NCI-H2171 treated with DMSO at 0.1 percent for 48 hours (cell line): ENCODE data around the gene SSC5D.
A peak's percentile ranks its signal among the peaks of the same experiment; 100 is the strongest.

Experiments
- DNase-seq: peaks from one replicate; lab custom pipeline; 2025; lab: John Stamatoyannopoulos, UW

The SSC5D gene

GRCh38 chr19:55455576-55456235 is 32.5 kb upstream of the SSC5D start:
- DNase-seq, result no peak

DNA sequence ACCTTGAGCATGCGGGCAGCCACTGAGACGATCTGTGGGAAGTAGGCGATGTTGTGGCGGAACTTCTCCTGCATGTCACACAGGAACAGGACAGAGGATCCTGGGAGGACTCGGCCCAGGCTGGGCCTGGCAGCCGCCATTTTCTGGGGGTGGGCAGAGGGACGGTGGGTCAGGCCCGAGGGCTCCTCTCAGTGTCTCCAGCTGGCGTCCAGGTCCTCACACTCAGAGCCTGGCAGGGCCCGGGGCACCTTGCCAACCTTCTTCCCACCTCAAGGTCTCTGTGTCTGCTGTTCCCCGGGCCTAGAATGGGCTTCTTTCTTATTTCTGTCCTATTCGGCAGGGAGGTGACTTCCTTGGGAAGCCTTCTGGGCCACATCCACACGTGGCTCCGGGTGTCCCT is 31.9 kb upstream of the SSC5D start:
- no peak for DNase-seq

DNA sequence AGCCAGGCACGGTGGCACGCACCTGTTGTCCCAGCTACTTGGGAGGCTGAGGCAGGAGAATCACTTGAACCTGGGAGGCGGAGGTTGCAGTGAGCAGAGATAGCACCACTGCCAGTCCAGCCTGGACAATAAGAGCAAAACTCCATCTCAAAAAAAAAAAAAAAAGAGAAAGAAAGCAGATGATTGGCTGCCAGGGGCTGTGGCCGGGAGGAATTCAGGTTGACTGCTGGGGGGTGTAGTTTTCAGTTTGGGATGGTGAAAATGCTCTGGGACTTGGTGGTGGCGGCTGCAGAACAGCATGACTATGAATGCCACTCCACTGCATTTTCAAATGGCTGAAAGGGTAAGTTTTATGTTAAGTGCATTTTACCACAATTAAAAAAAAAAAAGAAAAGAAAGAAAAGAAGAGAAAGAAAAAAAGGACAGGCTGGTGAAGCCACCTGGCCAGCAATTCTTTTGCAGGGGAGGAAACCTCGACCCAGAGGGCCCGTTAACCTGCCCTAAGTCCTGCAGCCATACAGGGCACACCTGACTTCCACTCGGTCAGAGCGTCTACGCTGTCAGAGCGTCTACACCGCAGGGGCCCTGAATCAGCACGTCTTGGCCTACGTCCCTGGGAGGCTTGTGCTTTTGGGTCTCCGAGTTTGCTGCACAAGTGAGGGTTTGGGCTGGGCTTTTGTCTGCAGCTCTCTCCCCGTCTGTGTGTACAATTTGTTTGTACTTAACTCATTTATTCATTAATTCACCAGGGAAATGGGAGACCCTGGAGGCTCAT is 30.4 kb upstream of the SSC5D start:
- DNase-seq, result no peak

DNA sequence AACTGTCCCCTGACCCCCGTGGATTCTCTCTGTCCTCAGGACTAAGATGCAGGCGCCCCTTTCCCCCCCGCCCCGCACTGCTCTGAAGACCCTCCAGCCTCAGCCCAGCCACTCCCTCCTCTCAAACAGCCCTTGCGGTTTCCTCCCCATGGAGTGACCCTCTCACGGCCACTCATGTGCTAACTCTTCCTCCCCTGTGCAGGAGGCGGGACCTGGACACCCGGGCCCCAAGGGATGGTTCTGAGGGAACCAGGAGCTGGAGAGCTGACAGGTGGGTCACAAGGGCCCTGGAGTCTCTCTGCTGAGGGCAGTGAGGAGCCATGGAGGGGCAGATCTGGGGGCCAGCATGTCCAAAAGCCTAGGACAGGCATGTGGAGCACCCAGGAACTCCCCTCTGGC is 28.7 kb upstream of the SSC5D start:
- DNase-seq, result no peak

GRCh38 chr19:55459950-55460657 is 28.1 kb upstream of the SSC5D start:
- DNase-seq, result no peak

- no peak for DNase-seq
Measured at GRCh38 chr19:55460670-55461258, 27.5 kb upstream of the SSC5D start.

- DNase-seq, result peak; percentile 99
Measured at GRCh38 chr19:55461259-55461973, 26.8 kb upstream of the SSC5D start, which contains the start of gene ISOC2. Gene ISOC2, minus strand, starts transcription at chr19:55461642. Its CDS starts 5,156 bp downstream, at chr19:55456486.

GRCh38 chr19:55461974-55462626 is 26.1 kb upstream of the SSC5D start:
- no peak for DNase-seq

DNA sequence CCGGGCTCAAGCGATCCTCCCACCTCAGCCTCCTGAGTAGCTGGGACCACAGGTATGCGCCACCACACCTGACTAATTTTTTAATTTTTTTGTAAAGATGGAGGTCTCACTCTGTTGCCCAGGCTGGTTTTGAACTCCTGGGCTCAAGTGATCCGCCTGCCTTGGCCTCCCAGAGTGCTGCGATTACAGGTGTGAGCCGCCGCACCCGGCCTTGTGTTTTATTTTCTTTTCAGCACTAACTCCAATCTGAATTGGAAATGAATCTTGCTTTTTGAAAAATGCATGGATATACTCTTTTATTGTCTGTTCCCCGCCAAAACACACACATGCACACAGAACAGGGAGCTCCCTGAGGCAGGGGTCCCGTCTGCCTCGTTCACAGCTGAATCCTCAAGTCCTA is 25.5 kb upstream of the SSC5D start:
- DNase-seq, result no peak

DNA sequence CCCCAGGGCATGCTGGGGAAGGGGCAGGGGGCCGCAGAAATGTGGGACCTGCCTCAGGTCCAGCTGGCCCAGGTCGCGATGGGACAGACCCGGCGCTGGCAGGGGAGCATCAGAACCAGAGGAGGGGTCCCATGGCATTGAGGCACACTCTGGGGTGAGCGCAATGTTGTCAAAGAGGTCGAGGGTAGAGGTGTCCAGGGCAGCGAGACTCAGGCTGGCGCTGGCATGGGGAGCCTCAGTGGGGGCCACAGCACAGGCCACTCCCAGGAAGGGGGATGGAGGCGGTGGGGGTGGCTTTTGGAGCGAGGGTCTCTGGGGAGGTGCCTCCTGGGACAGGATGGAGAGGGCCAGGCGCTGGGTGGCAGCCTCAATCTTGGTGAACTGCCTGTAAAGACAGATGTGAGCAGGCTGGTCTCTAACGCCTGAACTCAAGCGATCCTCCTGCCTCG is 24.6 kb upstream of the SSC5D start:
- no peak for DNase-seq

- DNase-seq, result no peak
Measured at GRCh38 chr19:55464039-55464661, 24.1 kb upstream of the SSC5D start.

GRCh38 chr19:55464662-55465054 is 23.6 kb upstream of the SSC5D start, which contains the start of gene C19orf85:
Gene C19orf85, minus strand, starts transcription at chr19:55464751. Its CDS starts 197 bp downstream, at chr19:55464554.
- DNase-seq, result no peak

DNA sequence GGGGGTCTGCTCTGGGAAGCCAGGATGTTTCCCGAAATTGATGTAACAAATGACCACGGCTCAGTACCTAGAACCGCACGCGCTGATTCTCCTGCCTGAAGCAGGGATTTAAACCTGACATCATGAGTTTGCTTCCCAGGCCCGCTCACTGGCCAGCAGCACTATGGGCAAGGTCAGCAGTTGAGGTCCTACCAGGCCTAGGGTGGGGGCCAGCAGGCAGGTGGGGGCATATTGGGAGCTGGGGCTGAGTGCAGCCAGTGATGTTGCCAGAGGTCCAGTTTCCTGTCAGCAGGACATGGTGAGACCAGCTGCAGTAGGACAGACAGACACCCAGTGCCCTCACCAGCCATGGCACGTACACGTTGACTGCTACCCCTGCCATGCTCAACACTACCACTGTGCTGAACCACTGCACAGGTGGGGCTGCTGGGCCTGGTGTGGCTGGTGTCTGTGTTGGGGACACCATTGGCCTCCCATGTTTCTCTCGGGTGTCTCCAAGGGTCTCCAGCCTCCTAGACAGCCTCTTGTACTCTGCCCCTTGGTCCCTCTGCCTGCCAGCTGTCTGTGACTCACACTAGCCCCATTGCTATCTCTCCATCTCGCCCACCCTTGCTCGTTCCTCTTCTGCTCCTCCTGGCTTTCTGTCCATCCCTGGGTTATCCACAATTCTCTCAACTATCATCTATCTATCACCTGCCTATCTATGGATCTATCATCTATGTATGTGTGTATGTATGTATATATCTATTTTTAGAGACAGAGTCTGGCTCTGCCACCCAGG is 22.6 kb upstream of the SSC5D start:
- DNase-seq, result no peak

GRCh38 chr19:55466241-55466614 is 22.0 kb upstream of the SSC5D start:
- DNase-seq, result no peak

- no peak for DNase-seq
Measured at GRCh38 chr19:55467236-55468053, 20.8 kb upstream of the SSC5D start.

DNA sequence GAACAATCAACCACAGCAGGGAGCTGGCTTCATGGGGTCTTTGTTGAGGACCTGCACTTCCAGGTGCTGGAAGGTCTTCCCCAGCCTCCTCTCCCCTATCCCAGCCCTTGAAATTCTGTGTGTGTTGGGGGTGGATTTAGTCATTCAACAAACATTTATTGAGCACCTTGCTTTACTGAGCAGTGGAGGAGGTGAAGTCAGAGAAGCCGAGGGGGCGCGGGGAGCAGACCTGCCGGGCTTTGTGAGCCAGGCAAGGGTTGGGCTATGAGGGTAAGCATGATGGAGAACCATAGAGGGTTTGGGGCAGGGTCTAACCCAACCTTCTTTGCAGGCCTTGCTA is 20.2 kb upstream of the SSC5D start:
- no peak for DNase-seq

GRCh38 chr19:55471266-55471665 is 17.0 kb upstream of the SSC5D start:
- no peak for DNase-seq

DNA sequence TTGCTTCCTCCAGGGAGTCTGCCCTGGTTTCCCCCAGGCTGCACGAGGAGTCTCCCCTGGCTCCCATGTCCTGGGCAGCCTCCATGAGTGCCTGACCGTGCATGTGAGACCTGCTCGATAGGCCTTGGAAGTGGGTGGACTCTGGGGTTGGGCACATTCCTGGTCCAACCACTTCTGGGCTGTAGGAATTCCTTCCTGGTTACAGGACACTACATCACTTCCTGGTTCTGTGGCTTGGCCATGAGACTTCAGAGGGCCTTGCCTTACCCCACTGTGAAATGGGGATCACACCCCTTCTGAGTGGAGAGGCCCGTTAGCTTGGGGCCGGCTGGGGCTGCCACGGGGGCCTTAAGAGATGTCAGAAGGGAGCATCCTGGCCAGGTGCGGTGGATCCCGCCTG is 15.8 kb upstream of the SSC5D start:
- no peak for DNase-seq
